Suprapubic skin (tissue), 4 donors: ENCODE results near the gene RSPO1. TPM values are rescaled to one million over a fixed set of nuclear protein-coding genes. Genes with fewer than 3 reads are reported as not detected.

Experiments used
- DNase-seq, 2 donors: peaks; one replicate each; pipeline ENCODE4 v3.0.0-alpha.2; 2019; ENCODE audit warnings: low spot score in 2 of 2
- H3K27ac ChIP-seq: fragments of 200-600 bp; sonication (generic); one replicate; pipeline ENCODE4 v1.5.1; 2019
- H3K27me3 ChIP-seq: fragments of 200-600 bp; sonication (generic); one replicate; pipeline ENCODE4 v1.5.1; 2019
- H3K36me3 ChIP-seq: fragments of 200-600 bp; sonication (generic); one replicate; pipeline ENCODE4 v1.5.1; 2019
- H3K4me1 ChIP-seq: fragments of 200-600 bp; sonication (generic); one replicate; pipeline ENCODE4 v1.5.1; 2019
- H3K4me3 ChIP-seq: fragments of 200-600 bp; sonication (generic); one replicate; pipeline ENCODE4 v1.5.1; 2019; ENCODE audit warnings: mild to moderate bottlenecking
- H3K9me3 ChIP-seq: fragments of 200-600 bp; sonication (generic); one replicate; pipeline ENCODE4 v1.5.1; 2019
- CTCF ChIP-seq, 2 donors: fragments of 200-600 bp in 1 of 2; fragments of 450-650 bp in 1 of 2; sonication (generic) in 1 of 2; IDR thresholded peaks; one replicate each; pipeline ENCODE4 v1.5.1; 2016 to 2019; ENCODE audit warnings: antibody characterized with exemption in 2 of 2, mild to moderate bottlenecking in 1 of 2, moderate library complexity in 1 of 2
- EP300 ChIP-seq: sonication (generic); formaldehyde crosslinking; IDR thresholded peaks from one replicate; pipeline ENCODE4 v1.6.1; 2017; ENCODE audit warnings: antibody characterized with exemption
- POLR2A ChIP-seq, 2 donors: fragments of 450-650 bp; IDR thresholded peaks; one replicate each; pipeline ENCODE4 v1.6.1; 2017; ENCODE audit warnings: antibody characterized with exemption in 2 of 2, mild to moderate bottlenecking in 2 of 2, moderate library complexity in 2 of 2
- POLR2AphosphoS5 ChIP-seq, 3 donors: sonication (generic); formaldehyde crosslinking; IDR thresholded peaks; one replicate each; pipeline ENCODE4 v1.6.1; 2017; ENCODE audit warnings: antibody characterized with exemption in 3 of 3
- WGBS: methylation state at CpG from one replicate; pipeline ENCODE4 v1.1.5; 2018; 5-methylcytosine and 5-hydroxymethylcytosine counted together
- total RNA-seq, 4 donors: library from RNA; depleted of rRNA; stranded (reverse); fragments of >200 nt; gene quantifications; one replicate each; pipeline ENCODE4 v1.1.0, GENCODE V29; 2016

Gene RSPO1
- total RNA-seq, 4 donors from 2014 or later, result 2.1 to 9.7 (median 6.7) TPM

GRCh38 chr1:37670133-37670532, 35.4 kb upstream of the RSPO1 start:
- TF ChIP-seq CTCF (IDR thresholded peaks at IDR 0.05), result no peak
- TF ChIP-seq EP300, result no peak
- no peak for TF ChIP-seq POLR2AphosphoS5 (IDR thresholded peaks at IDR 0.05)
- 76% methylated on average over 2 of the region's 2 CpGs for WGBS

DNA sequence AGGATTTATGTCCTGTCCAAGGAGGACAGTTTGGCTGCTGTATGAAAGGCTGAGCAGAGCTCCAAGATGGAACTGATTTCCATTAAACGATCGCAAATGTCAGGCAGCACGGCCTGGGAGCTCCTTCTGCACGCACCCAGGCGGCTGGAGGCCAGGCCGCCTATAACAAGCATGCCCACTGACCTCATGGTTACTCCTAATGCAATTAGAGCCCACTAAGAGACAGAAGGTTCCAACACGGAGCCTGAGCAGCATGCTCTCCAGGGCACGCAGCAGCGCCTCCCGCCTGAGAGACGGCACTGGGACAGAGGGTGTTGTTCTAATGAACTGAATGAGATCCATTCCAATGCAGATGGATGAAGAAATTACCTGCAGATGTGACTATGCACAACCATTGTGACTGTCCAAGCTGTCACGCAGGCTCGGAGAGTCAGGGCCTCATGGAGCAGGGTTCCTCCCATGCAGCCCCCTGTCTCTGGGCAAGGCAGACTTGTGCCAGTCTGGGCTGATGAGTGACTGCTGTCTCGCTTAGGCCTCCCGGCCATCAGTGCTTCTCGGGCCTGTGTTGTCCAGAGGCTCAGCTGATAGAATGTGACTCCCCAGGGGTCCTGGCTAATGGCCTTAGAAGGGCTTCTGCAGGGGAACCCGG, 32.5 kb upstream of the RSPO1 start:
- no peaks in the 10 kb centered on the region for H3K4me1 ChIP-seq
- H3K9me3 ChIP-seq, result no peaks in the 10 kb centered on the region
- WGBS, result 51% methylated on average over 5 of the region's 17 CpGs
- no peak for TF ChIP-seq EP300
- TF ChIP-seq POLR2AphosphoS5 (IDR thresholded peaks at IDR 0.05), result no peak
- no peak for TF ChIP-seq CTCF (IDR thresholded peaks at IDR 0.05)
- no peak for TF ChIP-seq POLR2A (IDR thresholded peaks at IDR 0.05)
- no peak overlapping the region for H3K27ac ChIP-seq
- peaks cover 20% of the 10 kb centered on the region for H3K27me3 ChIP-seq
- no peaks in the 10 kb centered on the region for H3K36me3 ChIP-seq
- no peak for DNase-seq
- no peak overlapping the region for H3K4me3 ChIP-seq

More at GRCh38 chr1:37670133-37670532, 35.4 kb upstream of the RSPO1 start:
- Histone ChIP-seq H3K27ac (no peak overlapping the region), H3K4me3 (no peak overlapping the region), H3K4me1 (no peaks in the 10 kb centered on the region), H3K36me3 (no peaks in the 10 kb centered on the region), H3K27me3 (peaks cover 29% of the 10 kb centered on the region), H3K9me3 (no peaks in the 10 kb centered on the region)
- DNase-seq, result no peak

DNA sequence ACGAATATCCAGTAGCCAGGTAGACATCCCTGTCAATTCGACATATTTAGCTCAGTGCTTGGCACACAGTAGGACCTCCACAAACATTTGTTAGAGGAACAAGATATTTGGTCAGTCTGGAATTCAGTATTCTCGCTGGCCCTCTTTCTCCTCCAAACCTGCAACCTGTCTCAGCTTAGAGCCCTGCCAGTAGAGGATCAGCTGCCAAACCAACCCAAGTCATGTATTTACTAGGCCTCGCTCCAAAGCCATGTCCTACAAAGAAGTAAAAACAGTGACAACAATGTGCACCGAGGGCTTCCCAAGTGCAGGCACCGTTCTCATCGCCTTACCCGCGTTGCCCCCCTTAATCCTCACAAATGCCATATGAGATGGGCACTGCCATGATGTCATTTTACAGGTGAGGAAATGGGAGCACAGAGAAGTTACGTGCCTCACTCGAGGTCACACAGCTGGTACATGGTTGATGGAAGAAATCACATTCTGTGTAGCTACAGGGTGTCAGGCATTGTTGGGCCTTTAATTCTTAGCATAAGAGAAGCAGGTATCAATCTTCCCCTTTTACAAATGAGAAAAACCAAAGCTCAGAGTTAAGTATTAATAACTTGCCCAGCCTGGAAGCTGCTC, 31.7 kb upstream of the RSPO1 start:
- 64% methylated on average over 11 of the region's 11 CpGs for WGBS
- DNase-seq, result no peak
- Histone ChIP-seq H3K4me3 (no peak overlapping the region), H3K36me3 (no peaks in the 10 kb centered on the region), H3K27ac (no peak overlapping the region), H3K27me3 (peaks cover 19% of the 10 kb centered on the region), H3K4me1 (peaks cover 4% of the 10 kb centered on the region), H3K9me3 (no peaks in the 10 kb centered on the region)
- TF ChIP-seq POLR2A (IDR thresholded peaks at IDR 0.05), result no peak
- TF ChIP-seq EP300, result no peak
- TF ChIP-seq POLR2AphosphoS5 (IDR thresholded peaks at IDR 0.05), result no peak
- no peak for TF ChIP-seq CTCF (IDR thresholded peaks at IDR 0.05)

DNA sequence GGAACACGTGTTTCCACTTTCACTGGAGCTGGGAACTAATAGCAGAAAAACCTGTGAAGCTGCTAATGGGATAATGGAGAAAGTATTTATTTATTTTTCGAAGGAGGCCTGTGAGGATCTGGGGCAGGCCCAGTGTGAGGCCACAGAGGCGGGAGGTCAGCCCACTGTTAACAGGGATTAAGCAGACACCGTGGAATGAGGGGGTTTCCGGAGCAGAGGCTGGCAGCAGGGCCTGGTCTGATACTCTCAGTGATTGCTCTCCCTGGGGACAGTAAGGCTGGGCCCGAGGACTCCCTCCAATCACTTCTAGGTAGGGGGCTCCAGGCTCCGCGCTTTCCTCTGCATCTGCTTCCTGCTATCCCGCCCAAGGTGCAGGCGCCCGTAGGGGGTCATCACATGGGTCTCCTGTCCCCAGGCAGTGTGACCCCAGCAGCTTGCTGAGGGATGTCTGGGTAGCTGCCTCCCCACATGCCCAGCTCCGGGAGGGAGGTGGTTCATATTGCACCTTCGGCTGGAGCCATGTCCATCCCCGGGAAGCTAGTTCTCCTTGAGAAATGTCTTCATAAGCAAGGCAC, 28.8 kb upstream of the RSPO1 start:
- Histone ChIP-seq H3K36me3 (no peaks in the 10 kb centered on the region), H3K27me3 (peaks cover 8% of the 10 kb centered on the region), H3K4me1 (peaks cover 4% of the 10 kb centered on the region), H3K9me3 (no peaks in the 10 kb centered on the region), H3K4me3 (no peak overlapping the region), H3K27ac (no peak overlapping the region)
- WGBS, result 51% methylated on average over 7 of the region's 14 CpGs
- no peak for TF ChIP-seq POLR2A (IDR thresholded peaks at IDR 0.05)
- no peak for TF ChIP-seq CTCF (IDR thresholded peaks at IDR 0.05)
- TF ChIP-seq POLR2AphosphoS5 (IDR thresholded peaks at IDR 0.05), result no peak
- no peak for TF ChIP-seq EP300
- DNase-seq, result no peak

- H3K9me3 ChIP-seq, result no peaks in the 10 kb centered on the region
- no peak overlapping the region for H3K4me3 ChIP-seq
- TF ChIP-seq POLR2A (IDR thresholded peaks at IDR 0.05) (no peak), EP300 (no peak), CTCF (IDR thresholded peaks at IDR 0.05) (no peak), POLR2AphosphoS5 (IDR thresholded peaks at IDR 0.05) (no peak)
- H3K4me1 ChIP-seq, result peaks cover 4% of the 10 kb centered on the region
- peak overlapping the region; percentile 9 for H3K27ac ChIP-seq
- H3K36me3 ChIP-seq, result no peaks in the 10 kb centered on the region
- peaks cover 11% of the 10 kb centered on the region for H3K27me3 ChIP-seq
- DNase-seq, result no peak
- WGBS, result 81% methylated on average over 11 of the region's 11 CpGs
These were observed 27.5 kb upstream of the RSPO1 start for GRCh38 chr1:37662031-37662755.
